ENCODE data around the gene MB21D2.

DNA sequence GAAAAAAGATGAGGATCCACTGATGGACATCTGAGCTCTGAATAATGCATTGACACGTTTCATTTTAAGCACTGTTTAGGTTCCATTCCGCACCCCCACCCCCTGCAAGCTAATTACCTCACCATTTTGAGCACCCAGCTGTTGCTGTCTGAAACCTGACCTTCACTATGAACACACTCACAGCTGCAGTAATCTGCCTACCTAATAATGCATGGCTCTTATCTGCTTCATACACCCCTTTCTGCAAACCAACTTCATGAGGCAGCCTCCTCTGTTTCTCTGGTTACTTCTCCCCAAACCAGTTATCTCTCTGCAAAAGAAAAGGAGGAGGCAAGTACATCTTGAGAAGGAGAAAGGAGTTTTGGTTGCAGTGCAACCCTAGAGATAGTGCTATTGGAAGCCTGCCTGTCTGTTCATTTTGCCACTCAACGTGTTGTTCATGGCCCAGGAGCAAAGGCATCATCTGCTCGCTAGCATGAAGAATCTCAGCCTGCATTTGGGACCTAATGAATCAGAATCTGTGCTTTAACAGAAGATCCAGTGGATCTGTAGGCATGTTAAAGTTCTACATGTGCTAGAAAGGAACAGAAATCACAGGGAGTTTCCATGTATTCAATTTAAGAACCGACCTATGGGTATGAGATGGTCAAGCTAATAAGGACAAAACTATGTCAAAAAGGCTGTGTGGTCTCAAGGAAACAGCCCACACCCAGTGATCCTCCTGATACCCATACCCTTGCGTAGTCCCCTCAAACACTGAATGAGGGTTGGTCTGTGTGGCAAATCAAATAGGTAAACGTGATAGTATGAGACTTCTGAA is 87.2 kb downstream of the MB21D2 start:
- TF ChIP-seq POLR2A (IDR thresholded peaks at IDR 0.05; ENCODE audit: borderline replicate concordance, extremely low read depth, insufficient read depth, insufficient read length): no peak
- TF ChIP-seq SRF (IDR thresholded peaks at IDR 0.05; ENCODE audit: low read depth): no peak
- no peak for TF ChIP-seq ELF1 (IDR thresholded peaks at IDR 0.05; ENCODE audit: borderline replicate concordance, low read depth)
- TF ChIP-seq, protein P1, sequence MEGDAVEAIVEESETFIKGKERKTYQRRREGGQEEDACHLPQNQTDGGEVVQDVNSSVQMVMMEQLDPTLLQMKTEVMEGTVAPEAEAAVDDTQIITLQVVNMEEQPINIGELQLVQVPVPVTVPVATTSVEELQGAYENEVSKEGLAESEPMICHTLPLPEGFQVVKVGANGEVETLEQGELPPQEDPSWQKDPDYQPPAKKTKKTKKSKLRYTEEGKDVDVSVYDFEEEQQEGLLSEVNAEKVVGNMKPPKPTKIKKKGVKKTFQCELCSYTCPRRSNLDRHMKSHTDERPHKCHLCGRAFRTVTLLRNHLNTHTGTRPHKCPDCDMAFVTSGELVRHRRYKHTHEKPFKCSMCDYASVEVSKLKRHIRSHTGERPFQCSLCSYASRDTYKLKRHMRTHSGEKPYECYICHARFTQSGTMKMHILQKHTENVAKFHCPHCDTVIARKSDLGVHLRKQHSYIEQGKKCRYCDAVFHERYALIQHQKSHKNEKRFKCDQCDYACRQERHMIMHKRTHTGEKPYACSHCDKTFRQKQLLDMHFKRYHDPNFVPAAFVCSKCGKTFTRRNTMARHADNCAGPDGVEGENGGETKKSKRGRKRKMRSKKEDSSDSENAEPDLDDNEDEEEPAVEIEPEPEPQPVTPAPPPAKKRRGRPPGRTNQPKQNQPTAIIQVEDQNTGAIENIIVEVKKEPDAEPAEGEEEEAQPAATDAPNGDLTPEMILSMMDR (IDR thresholded peaks at IDR 0.05 in 2 of 3, conservative IDR thresholded peaks at IDR 0.05 in 1 of 3; ENCODE audit: borderline replicate concordance in 1 of 3, insufficient read depth in 1 of 3, low read depth in 2 of 3, low read length in 2 of 3): no peak
- TF ChIP-seq EZH2 (IDR thresholded peaks at IDR 0.05): no peak

Measured in HCT116 (cell line).